Measurements from ENCODE around the gene MEGF10. TPM values are rescaled to one million over a fixed set of nuclear protein-coding genes. Genes with fewer than 3 reads are reported as not detected.

Gene MEGF10
- total RNA-seq, 1 experiment from 2014 or later: not detected

- Histone ChIP-seq H3K4me1 (no peaks in the 10 kb centered on the region), H3K4me3 (ENCODE audit: low read depth, low read length) (no peak overlapping the region), H3K9me3 (no peaks in the 10 kb centered on the region), H3K36me3 (ENCODE audit: control insufficient read depth, insufficient read depth, low read length) (no peaks in the 10 kb centered on the region), H3K27me3 (replicated peaks; ENCODE audit: control insufficient read depth, insufficient read depth, low read length) (peaks cover 2% of the 10 kb centered on the region)
- BruUV-seq (replicated peaks): no TSS peak
- intact Hi-C loops (cut with micrococcal nuclease; ENCODE audit: unreplicated experiment): loop anchor here (10.0 kb wide), 1 partner anchor 151 kb away; no protein-coding TSS in a partner anchor
- no peaks in the 10 kb centered on the region for H3K36me3 Mint-ChIP-seq (ENCODE audit: insufficient read depth, unreplicated experiment)
- no peaks in the 10 kb centered on the region for H3K4me1 Mint-ChIP-seq (ENCODE audit: low read depth, unreplicated experiment)
- no peak overlapping the region for H3K27ac Mint-ChIP-seq (ENCODE audit: unreplicated experiment)
- CTCF ChIA-PET: no interaction called here
- no peak for DNase-seq
- H3K27me3 Mint-ChIP-seq (ENCODE audit: insufficient read depth, unreplicated experiment): peaks cover 14% of the 10 kb centered on the region
- POLR2A ChIA-PET: no interaction called here
- no peak overlapping the region for H3K4me3 Mint-ChIP-seq (ENCODE audit: unreplicated experiment)
- peaks cover 13% of the 10 kb centered on the region for H3K9me3 Mint-ChIP-seq (ENCODE audit: unreplicated experiment)
- TF ChIP-seq CTCF (IDR thresholded peaks at IDR 0.05; ENCODE audit: insufficient read depth in 1 of 2, low read depth in 1 of 2, low read length in 1 of 2, severe bottlenecking in 1 of 2, unreplicated experiment in 1 of 2): no peak
These were observed 2.8 kb downstream of the MEGF10 start for GRCh38 chr5:127293373-127293772.

- H3K36me3 ChIP-seq (ENCODE audit: control insufficient read depth, insufficient read depth, low read length): no peaks in the 10 kb centered on the region
- H3K4me1 Mint-ChIP-seq (ENCODE audit: low read depth, unreplicated experiment): no peaks in the 10 kb centered on the region
- H3K27me3 Mint-ChIP-seq (ENCODE audit: insufficient read depth, unreplicated experiment): peaks cover 15% of the 10 kb centered on the region
- no peak overlapping the region for H3K27ac Mint-ChIP-seq (ENCODE audit: unreplicated experiment)
- no TSS peak for BruUV-seq (replicated peaks)
- no peaks in the 10 kb centered on the region for H3K9me3 Mint-ChIP-seq (ENCODE audit: unreplicated experiment)
- intact Hi-C loops (cut with micrococcal nuclease; ENCODE audit: unreplicated experiment): loop anchor here (10.0 kb wide), 1 partner anchor 150 kb away; no protein-coding TSS in a partner anchor
- H3K4me3 ChIP-seq (ENCODE audit: low read depth, low read length): no peak overlapping the region
- H3K9me3 ChIP-seq: no peaks in the 10 kb centered on the region
- POLR2A ChIA-PET: no interaction called here
- CTCF ChIA-PET: no interaction called here
- TF ChIP-seq CTCF (IDR thresholded peaks at IDR 0.05; ENCODE audit: insufficient read depth in 1 of 2, low read depth in 1 of 2, low read length in 1 of 2, severe bottlenecking in 1 of 2, unreplicated experiment in 1 of 2): no peak
- no peak for DNase-seq
- H3K4me3 Mint-ChIP-seq (ENCODE audit: unreplicated experiment): no peak overlapping the region
- peaks cover 2% of the 10 kb centered on the region for H3K27me3 ChIP-seq (replicated peaks; ENCODE audit: control insufficient read depth, insufficient read depth, low read length)
- no peaks in the 10 kb centered on the region for H3K4me1 ChIP-seq
- H3K36me3 Mint-ChIP-seq (ENCODE audit: insufficient read depth, unreplicated experiment): no peaks in the 10 kb centered on the region
These were observed 4.2 kb downstream of the MEGF10 start for GRCh38 chr5:127294829-127295228.

- CTCF ChIA-PET: no interaction called here
- H3K36me3 ChIP-seq (ENCODE audit: control insufficient read depth, insufficient read depth, low read length): no peaks in the 10 kb centered on the region
- no peak overlapping the region for H3K4me3 Mint-ChIP-seq (ENCODE audit: unreplicated experiment)
- DNase-seq: no peak
- H3K27ac Mint-ChIP-seq (ENCODE audit: unreplicated experiment): no peak overlapping the region
- H3K9me3 ChIP-seq: no peaks in the 10 kb centered on the region
- no peak overlapping the region for H3K4me3 ChIP-seq (ENCODE audit: low read depth, low read length)
- intact Hi-C loops (cut with micrococcal nuclease; ENCODE audit: unreplicated experiment): loop anchor here (10.0 kb wide), 1 partner anchor 149 kb away; no protein-coding TSS in a partner anchor
- H3K4me1 ChIP-seq: no peaks in the 10 kb centered on the region
- H3K36me3 Mint-ChIP-seq (ENCODE audit: insufficient read depth, unreplicated experiment): no peaks in the 10 kb centered on the region
- peaks cover 2% of the 10 kb centered on the region for H3K27me3 ChIP-seq (replicated peaks; ENCODE audit: control insufficient read depth, insufficient read depth, low read length)
- no peak for TF ChIP-seq CTCF (IDR thresholded peaks at IDR 0.05; ENCODE audit: insufficient read depth in 1 of 2, low read depth in 1 of 2, low read length in 1 of 2, severe bottlenecking in 1 of 2, unreplicated experiment in 1 of 2)
- H3K4me1 Mint-ChIP-seq (ENCODE audit: low read depth, unreplicated experiment): no peaks in the 10 kb centered on the region
- POLR2A ChIA-PET: no interaction called here
- BruUV-seq (replicated peaks): no TSS peak
- H3K27me3 Mint-ChIP-seq (ENCODE audit: insufficient read depth, unreplicated experiment): peaks cover 17% of the 10 kb centered on the region
- no peaks in the 10 kb centered on the region for H3K9me3 Mint-ChIP-seq (ENCODE audit: unreplicated experiment)
These were observed 4.9 kb downstream of the MEGF10 start for GRCh38 chr5:127295454-127295853.

Measured in Caco-2 (cell line).